HEK293 (cell line): Measurements from ENCODE around the gene HERC2.
"Not testable (repeated sequence)": the region's sequence is repeated elsewhere in the genome, so short reads cannot be mapped to it uniquely, and the experiment has no call there.

Source experiments
- CTCF ChIA-PET: fragments of 350-600 bp; formaldehyde crosslinking; extraction: SDS; loops from one replicate; lab custom pipeline; 2021; ENCODE audit warnings: antibody characterized with exemption; lab: Yijun Ruan, JAX
- POLR2A ChIA-PET: fragments of 300-600 bp; formaldehyde crosslinking; extraction: SDS; loops from one replicate; lab custom pipeline; 2020; ENCODE audit warnings: antibody characterized with exemption, inconsistent platforms; lab: Yijun Ruan, JAX
- H3K27ac ChIP-seq: fragments of 200-500 bp; sonication (Bioruptor generic); 2 replicates; pipeline ENCODE4 v1.5.1; 2014; ENCODE audit warnings: low read depth, low read length, control low read depth, inconsistent platforms; ENCODE audit errors: extremely low read depth
- H3K36me3 ChIP-seq, 2 experiments: fragments of 200-500 bp in 1 of 2; sonication (Bioruptor generic) in 1 of 2; 1 replicate in 1 of 2; 2 replicates in 1 of 2; pipeline ENCODE4 v1.5.1; 2014 to 2017; ENCODE audit warnings: inconsistent platforms in 2 of 2, low read length in 2 of 2; ENCODE audit not compliant: control insufficient read depth in 2 of 2, insufficient read depth in 1 of 2
- H3K4me1 ChIP-seq: fragments of 200-500 bp; sonication (Bioruptor generic); 2 replicates; pipeline ENCODE4 v1.5.1; 2014; ENCODE audit warnings: mild to moderate bottlenecking, low read length, inconsistent platforms; ENCODE audit not compliant: control insufficient read depth, insufficient read depth
- H3K4me3 ChIP-seq: 2 replicates; pipeline ENCODE4 v1.5.1; 2011; ENCODE audit warnings: low read depth, mild to moderate bottlenecking, control low read depth, low read length, moderate library complexity
- H3K9me3 ChIP-seq: fragments of 200-500 bp; sonication (Bioruptor generic); 2 replicates; pipeline ENCODE4 v1.5.1; 2014; ENCODE audit warnings: low read depth, low read length, inconsistent platforms; ENCODE audit not compliant: control insufficient read depth, insufficient read depth
- GFI1B ChIP-seq: fragments of 450-650 bp; formaldehyde crosslinking; IDR thresholded peaks from 2 replicates; pipeline ENCODE4 v1.5.1; 2016; ENCODE audit warnings: missing biosample characterization, missing genetic modification characterization
- IKZF3 ChIP-seq: fragments of 450-650 bp; IDR thresholded peaks from 2 replicates; pipeline ENCODE4 v1.5.0; 2018; ENCODE audit warnings: missing biosample characterization, mild to moderate bottlenecking, missing genetic modification characterization, moderate library complexity
- ZBTB8A ChIP-seq: fragments of 450-650 bp; formaldehyde crosslinking; IDR thresholded peaks from 2 replicates; pipeline ENCODE4 v1.5.1; 2016; ENCODE audit warnings: missing biosample characterization, missing genetic modification characterization
- ZFP41 ChIP-seq: fragments of 450-650 bp; formaldehyde crosslinking; IDR thresholded peaks from 2 replicates; pipeline ENCODE4 v1.5.1; 2016; ENCODE audit warnings: missing biosample characterization, missing genetic modification characterization, borderline replicate concordance
- ZNF169 ChIP-seq: fragments of 450-650 bp; formaldehyde crosslinking; IDR thresholded peaks from 2 replicates; pipeline ENCODE4 v1.5.1; 2016; ENCODE audit warnings: missing biosample characterization, missing genetic modification characterization
- ZNF174 ChIP-seq: fragments of 450-650 bp; formaldehyde crosslinking; IDR thresholded peaks from 2 replicates; pipeline ENCODE4 v1.5.0; 2017; ENCODE audit warnings: missing biosample characterization, mild to moderate bottlenecking, missing genetic modification characterization
- ZNF292 ChIP-seq: fragments of 450-650 bp; formaldehyde crosslinking; IDR thresholded peaks from 2 replicates; pipeline ENCODE4 v1.5.1; 2016; ENCODE audit warnings: low read depth, missing biosample characterization, missing genetic modification characterization, borderline replicate concordance
- ZNF350 ChIP-seq: fragments of 450-650 bp; formaldehyde crosslinking; IDR thresholded peaks from 2 replicates; pipeline ENCODE4 v1.5.0; 2017; ENCODE audit warnings: missing biosample characterization, mild to moderate bottlenecking, missing genetic modification characterization
- ZNF362 ChIP-seq: fragments of 450-650 bp; formaldehyde crosslinking; IDR thresholded peaks from 2 replicates; pipeline ENCODE4 v1.5.1; 2016; ENCODE audit warnings: missing biosample characterization, missing genetic modification characterization
- ZNF391 ChIP-seq: fragments of 450-650 bp; formaldehyde crosslinking; IDR thresholded peaks from 2 replicates; pipeline ENCODE4 v1.5.1; 2016; ENCODE audit warnings: low read depth, missing biosample characterization, missing genetic modification characterization, borderline replicate concordance
- ZNF449 ChIP-seq: fragments of 450-650 bp; formaldehyde crosslinking; IDR thresholded peaks from 2 replicates; pipeline ENCODE4 v1.5.1; 2017; ENCODE audit warnings: missing biosample characterization, mild to moderate bottlenecking, missing genetic modification characterization, moderate library complexity
- ZNF600 ChIP-seq: fragments of 450-650 bp; formaldehyde crosslinking; IDR thresholded peaks from 2 replicates; pipeline ENCODE4 v1.5.1; 2016; ENCODE audit warnings: missing biosample characterization, missing genetic modification characterization
- ZNF610 ChIP-seq: fragments of 450-650 bp; formaldehyde crosslinking; IDR thresholded peaks from 2 replicates; pipeline ENCODE4 v1.5.1; 2016; ENCODE audit warnings: missing biosample characterization, missing genetic modification characterization, borderline replicate concordance
- ZNF623 ChIP-seq: fragments of 450-650 bp; formaldehyde crosslinking; IDR thresholded peaks from 2 replicates; pipeline ENCODE4 v1.5.1; 2016; ENCODE audit warnings: missing biosample characterization, missing genetic modification characterization
- ZNF707 ChIP-seq: fragments of 450-650 bp; formaldehyde crosslinking; IDR thresholded peaks from 2 replicates; pipeline ENCODE4 v1.5.1; 2016; ENCODE audit warnings: missing biosample characterization, missing genetic modification characterization
- ZNF777 ChIP-seq: fragments of 450-650 bp; formaldehyde crosslinking; IDR thresholded peaks from 2 replicates; pipeline ENCODE4 v1.5.1; 2017; ENCODE audit warnings: missing biosample characterization, missing genetic modification characterization, borderline replicate concordance
- ZSCAN4 ChIP-seq: fragments of 450-650 bp; formaldehyde crosslinking; IDR thresholded peaks from 2 replicates; pipeline ENCODE4 v1.5.1; 2017; ENCODE audit warnings: missing biosample characterization, missing genetic modification characterization
- ZXDB ChIP-seq: fragments of 450-650 bp; formaldehyde crosslinking; IDR thresholded peaks from 2 replicates; pipeline ENCODE4 v1.5.1; 2016; ENCODE audit warnings: missing biosample characterization, missing genetic modification characterization
- TF ChIP-seq, protein P1 (sequence below): fragments of 450-650 bp; formaldehyde crosslinking; IDR thresholded peaks from 2 replicates; pipeline ENCODE4 v1.5.1; 2017; ENCODE audit warnings: missing biosample characterization, missing genetic modification characterization
- TF ChIP-seq, protein P2 (sequence below): fragments of 450-650 bp; formaldehyde crosslinking; IDR thresholded peaks from 2 replicates; pipeline ENCODE4 v1.5.1; 2016; ENCODE audit warnings: missing biosample characterization, missing genetic modification characterization

The HERC2 gene

DNA sequence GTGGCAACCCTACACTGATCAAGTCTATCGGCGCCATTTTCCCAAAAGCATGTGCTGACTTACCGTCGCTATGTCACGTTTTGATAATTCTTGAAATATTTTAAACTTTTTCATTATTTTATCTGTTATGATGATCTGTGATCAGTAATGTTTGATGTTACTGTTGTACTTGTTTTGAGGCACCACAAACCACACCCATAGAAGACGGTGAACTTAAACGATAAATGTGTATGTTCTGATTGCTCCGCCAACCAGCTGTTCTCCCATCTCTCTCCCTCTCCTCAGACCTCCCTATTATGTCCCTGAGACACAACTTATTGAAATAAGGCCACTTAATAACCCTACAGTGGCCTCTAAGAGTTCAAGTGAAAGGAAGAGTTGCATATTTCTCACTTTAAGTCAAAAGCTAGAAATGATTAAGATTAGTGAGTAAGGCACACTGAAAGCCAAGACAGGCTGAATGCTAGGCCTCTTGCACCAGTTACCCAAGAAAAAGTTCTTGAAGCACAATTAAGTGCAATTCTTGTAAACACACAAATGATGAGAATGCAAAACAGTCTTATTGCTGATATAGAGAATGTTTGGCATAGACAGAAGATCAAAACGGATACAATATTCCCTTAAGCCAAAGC, 184.5 kb downstream of the HERC2 start:
- H3K4me1 ChIP-seq, H3K27ac ChIP-seq, CTCF ChIA-PET, H3K9me3 ChIP-seq, H3K4me3 ChIP-seq, POLR2A ChIA-PET: not testable (repeated sequence)
- peaks cover 0 to 53% of the 10 kb centered on the region in 2 experiments; a peak in 2 of 3 replicates for H3K36me3 ChIP-seq

DNA sequence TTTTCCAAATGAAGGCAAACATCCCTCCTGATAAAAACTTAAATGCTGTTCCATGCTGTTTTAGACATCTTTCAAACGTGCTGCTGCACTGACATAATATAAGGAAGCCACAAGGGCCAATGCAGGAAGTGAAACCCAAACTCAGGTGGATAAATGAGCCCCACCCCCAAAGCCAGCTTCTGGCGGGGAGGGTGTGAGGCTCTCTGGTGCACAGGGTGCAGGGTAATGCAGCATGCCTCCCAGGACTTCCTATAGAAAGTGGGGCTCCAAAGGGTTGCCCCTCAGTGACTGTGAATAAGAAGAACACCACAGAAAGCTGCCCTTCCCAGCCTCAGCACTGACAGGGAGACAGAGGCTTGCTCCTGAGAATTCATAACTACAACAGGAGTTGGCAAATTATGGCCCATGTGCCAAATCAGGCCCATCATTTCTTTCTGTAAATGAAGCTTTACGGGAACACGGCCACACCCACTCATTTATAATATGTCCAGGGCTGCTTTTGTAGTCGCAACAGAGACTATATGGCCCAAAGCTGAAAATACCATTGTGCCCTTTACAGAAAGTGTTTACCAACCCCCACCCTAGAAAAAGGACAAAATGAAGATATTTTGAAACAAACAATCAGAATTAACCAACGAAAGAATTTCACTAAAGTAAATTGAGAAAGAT, 185.6 kb downstream of the HERC2 start:
- CTCF ChIA-PET, H3K4me1 ChIP-seq, H3K27ac ChIP-seq, H3K4me3 ChIP-seq, POLR2A ChIA-PET, H3K9me3 ChIP-seq: not testable (repeated sequence)
- H3K36me3 ChIP-seq = peaks cover 0 to 54% of the 10 kb centered on the region in 2 experiments; a peak in 2 of 3 replicates

DNA sequence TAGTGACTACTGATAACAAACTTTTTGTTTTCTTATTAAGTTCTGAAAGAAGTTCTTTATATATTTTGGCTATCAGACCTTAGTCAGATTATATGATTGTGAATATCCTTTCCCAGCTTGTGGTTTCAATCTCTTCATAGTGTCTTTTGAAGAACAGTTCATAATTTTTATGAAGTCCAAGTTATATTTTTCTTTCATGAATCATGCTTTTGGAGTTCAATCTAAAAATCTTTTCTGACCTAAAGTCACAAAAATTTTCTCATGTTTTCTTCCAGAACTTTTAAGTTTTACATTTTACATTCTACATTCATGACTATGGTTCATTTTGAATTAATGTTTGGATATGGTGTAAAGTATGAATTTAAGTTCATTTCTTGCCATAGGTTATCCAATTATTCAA, 188.7 kb downstream of the HERC2 start:
- H3K4me1 ChIP-seq = no peaks in the 10 kb centered on the region
- no peak for TF ChIP-seq IKZF3 (tag by site-specific recombination)
- TF ChIP-seq ZNF623 (tag by site-specific recombination) = no peak
- TF ChIP-seq ZNF600 (tag by site-specific recombination) = no peak
- no peak for TF ChIP-seq ZNF362 (tag by site-specific recombination)
- no peak for TF ChIP-seq ZNF292 (tag by site-specific recombination)
- TF ChIP-seq ZBTB8A = no peak
- no peak for TF ChIP-seq ZNF174 (tag by site-specific recombination)
- no peak for TF ChIP-seq ZNF350 (tag by site-specific recombination)
- TF ChIP-seq GFI1B = no peak
- no peak for TF ChIP-seq ZNF777 (tag by site-specific recombination)
- no peak for TF ChIP-seq ZNF391
- no peak for TF ChIP-seq ZNF610 (tag by site-specific recombination)
- TF ChIP-seq ZSCAN4 = no peak
- no peak for TF ChIP-seq ZNF707 (tag by site-specific recombination)
- TF ChIP-seq ZXDB (tag by site-specific recombination) = no peak
- TF ChIP-seq, protein P1, sequence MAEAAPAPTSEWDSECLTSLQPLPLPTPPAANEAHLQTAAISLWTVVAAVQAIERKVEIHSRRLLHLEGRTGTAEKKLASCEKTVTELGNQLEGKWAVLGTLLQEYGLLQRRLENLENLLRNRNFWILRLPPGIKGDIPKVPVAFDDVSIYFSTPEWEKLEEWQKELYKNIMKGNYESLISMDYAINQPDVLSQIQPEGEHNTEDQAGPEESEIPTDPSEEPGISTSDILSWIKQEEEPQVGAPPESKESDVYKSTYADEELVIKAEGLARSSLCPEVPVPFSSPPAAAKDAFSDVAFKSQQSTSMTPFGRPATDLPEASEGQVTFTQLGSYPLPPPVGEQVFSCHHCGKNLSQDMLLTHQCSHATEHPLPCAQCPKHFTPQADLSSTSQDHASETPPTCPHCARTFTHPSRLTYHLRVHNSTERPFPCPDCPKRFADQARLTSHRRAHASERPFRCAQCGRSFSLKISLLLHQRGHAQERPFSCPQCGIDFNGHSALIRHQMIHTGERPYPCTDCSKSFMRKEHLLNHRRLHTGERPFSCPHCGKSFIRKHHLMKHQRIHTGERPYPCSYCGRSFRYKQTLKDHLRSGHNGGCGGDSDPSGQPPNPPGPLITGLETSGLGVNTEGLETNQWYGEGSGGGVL (tag by site-specific recombination) = no peak
- TF ChIP-seq ZNF169 (tag by site-specific recombination) = no peak
- TF ChIP-seq ZFP41 (tag by site-specific recombination) = no peak
- no peak for TF ChIP-seq ZNF449 (tag by site-specific recombination)
- TF ChIP-seq, protein P2, sequence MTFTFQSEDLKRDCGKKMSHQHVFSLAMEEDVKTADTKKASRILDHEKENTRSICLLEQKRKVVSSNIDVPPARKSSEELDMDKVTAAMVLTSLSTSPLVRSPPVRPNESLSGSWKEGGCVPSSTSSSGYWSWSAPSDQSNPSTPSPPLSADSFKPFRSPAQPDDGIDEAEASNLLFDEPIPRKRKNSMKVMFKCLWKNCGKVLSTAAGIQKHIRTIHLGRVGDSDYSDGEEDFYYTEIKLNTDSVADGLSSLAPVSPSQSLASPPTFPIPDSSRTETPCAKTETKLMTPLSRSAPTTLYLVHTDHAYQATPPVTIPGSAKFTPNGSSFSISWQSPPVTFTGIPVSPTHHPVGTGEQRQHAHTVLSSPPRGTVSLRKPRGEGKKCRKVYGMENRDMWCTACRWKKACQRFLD (tag by site-specific recombination) = no peak
- H3K36me3 ChIP-seq = peaks cover 0 to 60% of the 10 kb centered on the region in 2 experiments; a peak in 1 of 3 replicates
- H3K4me3 ChIP-seq = no peak overlapping the region
- H3K27ac ChIP-seq = no peak overlapping the region
- CTCF ChIA-PET = no interaction called here
- no peaks in the 10 kb centered on the region for H3K9me3 ChIP-seq
- POLR2A ChIA-PET = no interaction called here
